Activated CD8-positive, alpha-beta memory T cell treated with anti-CD3 and anti-CD28 coated beads for 1 hour (primary cell): ENCODE results near the gene TIFAB.
"Not testable (repeated sequence)": the region's sequence is repeated elsewhere in the genome, so short reads cannot be mapped to it uniquely, and the experiment has no call there.

Source experiments
- DNase-seq, 2 donors: peaks; one replicate each; pipeline ENCODE4 v3.0.0-alpha.2; 2020; ENCODE audit warnings: low read depth in 1 of 2; ENCODE audit errors: extremely low read depth in 1 of 2

TIFAB gene, protein sequence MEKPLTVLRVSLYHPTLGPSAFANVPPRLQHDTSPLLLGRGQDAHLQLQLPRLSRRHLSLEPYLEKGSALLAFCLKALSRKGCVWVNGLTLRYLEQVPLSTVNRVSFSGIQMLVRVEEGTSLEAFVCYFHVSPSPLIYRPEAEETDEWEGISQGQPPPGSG

DNA sequence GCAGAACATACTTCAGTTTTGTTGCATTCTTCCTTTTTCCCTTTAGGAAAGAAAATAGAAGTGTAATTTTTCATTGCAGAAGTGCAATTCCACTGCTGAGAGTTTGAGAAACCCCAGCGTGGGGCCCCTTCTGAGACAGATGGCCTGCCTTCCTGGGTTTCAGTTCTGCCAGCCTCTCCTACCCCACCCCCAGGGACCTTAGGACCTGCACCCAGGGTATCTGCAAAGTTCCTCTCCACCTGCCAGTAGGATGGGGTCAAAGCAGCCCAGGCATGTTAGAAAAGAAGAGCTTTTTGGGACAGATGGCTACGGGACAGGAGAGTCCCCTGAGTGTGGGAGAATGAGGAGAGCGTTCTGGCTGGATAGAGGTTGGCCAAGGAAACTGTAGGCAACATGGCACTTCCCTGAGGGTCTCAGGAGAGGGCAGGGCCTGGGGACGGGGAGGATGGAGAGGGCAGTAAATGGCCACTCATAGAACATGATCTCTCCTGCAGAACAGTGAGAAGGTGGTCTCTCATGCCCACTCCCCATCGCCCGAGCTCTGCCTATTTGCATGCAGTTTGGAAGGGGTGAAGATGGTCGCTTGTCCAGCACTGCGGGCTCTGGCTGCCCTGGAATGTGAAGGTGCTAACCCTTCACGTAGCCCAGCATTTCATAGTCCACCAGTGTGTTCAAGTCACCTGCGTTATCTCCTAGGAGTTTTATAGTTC, at the start of gene TIFAB:
TIFAB (minus strand) TSS at position 31 of the 710 bp plus-strand sequence. CDS start 2,412 bp downstream, outside the sequence.
- no peak for DNase-seq

DNA sequence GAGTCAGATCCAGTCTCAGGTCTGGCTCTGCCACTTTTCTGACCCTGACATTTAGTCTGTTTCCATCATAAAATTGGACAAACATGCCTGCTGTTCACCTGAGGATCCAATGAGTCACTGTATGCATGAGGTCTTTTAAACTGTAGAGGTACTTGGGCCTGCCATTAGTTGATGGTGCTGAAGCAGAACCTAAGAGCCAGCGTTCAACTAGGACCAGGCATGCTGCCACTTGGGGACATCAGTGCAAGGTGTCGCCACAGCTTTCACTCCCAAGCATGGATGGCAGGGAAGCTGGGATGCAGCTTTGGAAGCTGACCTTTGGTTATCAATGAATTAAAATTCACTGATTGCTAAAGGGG, 46.5 kb upstream of the TIFAB start:
- DNase-seq: no peak

DNA sequence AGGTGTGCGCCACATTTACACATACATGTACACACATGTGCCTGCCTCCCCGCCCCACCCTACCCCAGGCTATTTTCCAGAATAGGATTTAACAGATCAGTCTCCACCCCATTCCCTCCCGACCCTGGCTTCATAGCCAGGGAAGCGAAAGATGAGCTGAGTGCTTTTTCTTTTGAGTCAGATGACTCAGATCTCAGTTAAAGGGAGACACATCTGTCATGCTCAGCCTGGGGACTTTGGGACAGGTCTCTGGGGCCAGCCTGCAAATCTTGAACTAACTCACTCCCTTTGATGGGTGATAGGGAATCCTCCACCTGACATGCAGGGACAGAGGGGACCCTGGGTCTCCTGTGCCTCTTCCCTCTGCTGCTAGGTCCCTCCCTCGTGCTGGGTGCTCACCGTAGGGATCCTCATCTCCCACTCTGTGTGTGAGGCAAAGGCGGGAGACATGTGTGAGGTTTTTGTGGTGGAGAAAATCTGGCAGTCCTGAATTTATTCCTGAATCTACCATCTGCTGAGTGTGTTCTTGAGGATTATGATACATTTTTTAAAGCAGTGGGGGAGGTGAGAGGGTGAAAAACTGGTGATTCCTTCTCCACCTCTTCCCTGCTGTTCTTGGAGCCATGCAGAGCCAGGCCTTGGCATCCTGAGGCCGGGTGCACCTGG, 46.0 kb upstream of the TIFAB start:
- no peak for DNase-seq

GRCh38 chr5:135495531-135495930, 43.4 kb upstream of the TIFAB start:
- not testable (repeated sequence) for DNase-seq

DNA sequence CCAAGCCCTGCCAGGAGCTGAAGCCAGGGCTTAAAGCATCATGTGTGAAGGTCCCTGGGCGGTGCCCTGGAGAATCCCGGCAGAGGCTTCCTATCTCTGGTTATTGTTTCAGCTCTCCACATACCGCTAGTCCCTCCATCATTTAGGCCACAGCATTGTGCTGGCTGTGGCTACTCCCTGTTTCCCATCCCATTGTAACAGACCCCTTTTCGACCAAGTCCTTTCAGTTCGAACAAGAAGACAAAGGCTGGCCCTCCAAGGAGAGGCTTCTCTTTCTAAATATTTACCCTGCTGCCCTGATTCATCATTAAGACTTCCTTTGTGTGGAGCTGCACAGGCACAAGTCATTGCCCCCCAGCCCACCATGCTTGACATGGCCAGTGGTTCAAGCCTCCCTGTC, 42.0 kb upstream of the TIFAB start:
- no peak for DNase-seq

- no peak for DNase-seq
These were observed 41.4 kb upstream of the TIFAB start for GRCh38 chr5:135493406-135494180.

- no peak for DNase-seq
These were observed 40.1 kb upstream of the TIFAB start for GRCh38 chr5:135492319-135492626.

GRCh38 chr5:135491552-135492318, 39.6 kb upstream of the TIFAB start:
- DNase-seq: no peak

DNA sequence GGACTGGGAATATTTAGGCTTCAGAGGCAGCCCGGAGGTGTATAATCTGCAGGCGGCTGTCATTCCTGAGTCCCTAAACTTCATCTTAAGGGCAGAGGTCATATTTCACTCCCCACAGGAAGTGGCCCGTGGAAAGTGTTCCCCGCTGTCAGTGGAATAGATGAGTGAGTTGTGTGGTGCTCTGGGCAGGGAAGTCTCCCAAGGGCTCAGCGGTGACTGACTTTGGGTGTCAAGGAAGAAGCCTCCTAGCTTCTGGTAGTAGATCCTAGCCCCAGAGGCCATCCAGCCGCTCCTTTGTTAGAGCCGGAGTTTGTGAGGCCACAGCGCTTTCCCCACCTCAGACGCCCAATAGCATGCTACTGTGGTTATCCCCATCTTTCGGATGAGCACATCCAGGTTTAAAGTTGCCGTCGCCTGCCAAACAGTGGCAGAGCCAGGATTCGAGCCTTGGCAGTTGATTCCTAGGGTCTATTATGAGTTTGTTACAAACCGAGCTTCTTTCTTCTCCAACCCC, 38.9 kb upstream of the TIFAB start:
- DNase-seq: no peak

DNA sequence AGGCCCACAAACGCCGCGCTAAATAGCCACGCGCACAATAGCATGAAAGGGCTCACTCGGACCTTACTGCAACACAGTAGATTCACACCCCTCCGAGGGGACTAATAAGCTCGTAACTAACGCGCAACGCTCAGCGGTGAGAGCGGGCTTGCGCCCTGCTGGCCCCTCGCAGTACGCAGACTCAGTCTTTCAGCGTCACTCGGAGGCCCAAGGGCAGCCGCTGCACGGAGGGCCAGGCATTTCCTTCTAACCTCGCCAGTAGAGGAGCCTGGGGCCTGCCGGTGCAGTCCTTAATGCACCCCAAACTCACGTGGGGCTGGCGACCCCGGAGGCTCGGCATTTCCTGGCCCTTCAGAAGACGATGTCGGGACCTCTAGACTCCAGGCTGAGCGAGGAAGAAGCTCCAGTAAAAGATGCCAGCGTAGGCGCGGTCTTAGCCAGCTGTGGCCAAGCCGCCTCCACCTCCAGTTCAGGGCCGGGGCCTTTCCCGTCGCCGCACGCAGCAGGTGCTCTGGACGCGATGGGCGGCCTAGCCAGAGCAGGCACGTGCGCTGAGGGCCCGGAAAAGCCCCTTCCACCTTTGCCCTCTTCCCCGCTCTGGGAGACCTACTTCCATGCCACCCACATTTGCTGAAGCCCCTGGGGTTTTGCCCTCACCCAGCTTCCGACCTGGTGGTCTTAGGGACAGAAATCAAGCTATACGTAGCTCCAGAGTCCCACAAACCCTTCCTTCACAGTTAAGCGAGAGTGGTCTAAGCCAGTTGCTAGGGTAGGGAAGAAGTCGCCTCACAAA, 38.3 kb upstream of the TIFAB start:
- DNase-seq: no peak

GRCh38 chr5:135489466-135490244, 37.5 kb upstream of the TIFAB start:
- no peak for DNase-seq

- no peak for DNase-seq
These were observed 36.7 kb upstream of the TIFAB start for GRCh38 chr5:135488727-135489465.

DNA sequence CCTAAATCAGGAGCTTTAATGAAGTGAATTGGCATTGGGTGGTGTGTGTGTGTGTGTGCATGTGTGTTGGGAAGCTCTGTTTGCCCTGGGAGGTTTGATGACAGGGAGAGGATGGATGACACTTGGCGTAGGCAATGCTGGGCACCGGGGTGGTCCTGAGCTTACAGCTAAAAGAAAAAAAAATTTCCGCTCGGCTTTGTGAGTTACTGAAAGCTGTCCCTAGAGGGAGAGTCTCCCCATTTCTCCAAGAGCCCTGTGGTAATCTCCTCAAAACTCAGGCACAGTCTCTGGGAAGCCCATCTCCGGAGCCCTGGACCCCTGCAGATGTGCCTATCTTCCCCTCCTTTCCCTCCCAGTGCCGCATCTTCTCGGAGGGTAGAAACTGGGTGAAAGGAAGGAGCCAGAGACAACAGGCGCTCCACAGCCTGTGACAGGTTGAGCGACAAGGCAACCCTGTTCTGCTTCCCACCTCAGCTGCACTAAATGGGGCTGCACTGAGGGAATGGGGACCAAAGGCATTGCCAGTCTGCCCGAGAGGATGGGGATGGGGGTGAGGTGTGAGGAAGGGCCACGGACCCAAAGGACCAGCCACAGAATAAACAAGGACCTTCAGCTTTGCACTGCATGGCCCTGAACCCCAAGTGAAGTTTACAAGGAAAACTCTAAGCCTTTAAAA, 35.8 kb upstream of the TIFAB start:
- no peak for DNase-seq

DNA sequence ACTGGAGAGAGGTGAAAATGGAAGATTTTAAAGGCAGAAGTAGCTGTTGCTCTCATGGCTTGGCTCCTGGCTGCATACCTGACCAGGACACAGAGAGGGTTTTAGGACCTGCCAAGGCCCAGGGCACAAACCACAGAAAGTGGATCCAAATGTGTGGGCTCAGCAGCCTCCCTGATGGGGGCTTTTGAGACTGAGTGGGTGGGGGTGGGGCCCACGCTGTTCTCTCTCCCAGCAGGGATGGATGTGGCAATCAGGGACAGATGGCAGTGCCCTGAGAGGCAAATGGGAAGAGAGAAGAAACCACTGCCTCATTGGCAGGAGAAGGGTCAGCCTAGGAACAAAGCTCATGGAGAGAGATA, 34.9 kb upstream of the TIFAB start:
- no peak for DNase-seq

DNA sequence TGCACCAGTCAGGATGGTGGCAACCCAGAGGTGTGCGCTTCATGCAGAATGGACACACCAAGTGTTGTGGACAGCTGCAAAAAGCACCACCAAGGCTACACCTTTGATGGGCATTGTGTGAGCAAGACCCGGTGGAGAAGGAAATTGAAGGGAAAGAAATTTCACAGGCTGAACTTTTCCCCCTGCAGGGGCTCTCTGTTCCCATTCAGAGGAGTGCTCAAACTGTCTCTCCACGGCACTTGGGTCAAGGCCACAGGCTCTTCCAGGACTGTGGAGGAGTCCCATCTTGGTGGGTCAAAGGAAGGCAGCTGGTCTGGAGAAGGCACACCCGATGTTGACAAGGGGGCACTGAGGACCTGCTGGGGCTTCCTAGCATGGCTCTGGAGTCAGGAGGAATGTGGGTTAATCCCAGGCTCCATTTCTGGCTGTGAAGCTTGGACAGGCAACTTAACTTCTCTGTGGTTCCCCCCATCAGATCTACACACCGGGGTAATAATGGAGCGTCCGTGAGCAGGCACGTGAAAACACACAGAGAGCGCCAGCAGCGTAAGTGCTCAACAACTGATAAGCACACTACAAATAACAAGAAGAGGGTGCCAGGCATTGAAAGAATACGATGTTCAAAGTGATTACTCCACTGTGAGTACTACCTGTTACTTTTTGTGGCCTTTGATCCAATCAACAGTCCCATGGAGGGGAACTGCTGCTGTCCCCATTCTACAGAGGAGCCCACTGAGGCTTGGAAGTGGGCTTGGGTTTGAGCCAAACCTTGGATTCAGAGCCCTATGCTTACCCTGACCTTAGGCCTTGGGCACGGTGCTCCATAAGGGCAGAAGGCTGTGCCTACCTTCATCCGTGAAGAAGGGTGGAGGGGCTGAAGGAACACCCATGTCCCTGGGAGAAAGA, 34.2 kb upstream of the TIFAB start:
- DNase-seq: no peak

DNA sequence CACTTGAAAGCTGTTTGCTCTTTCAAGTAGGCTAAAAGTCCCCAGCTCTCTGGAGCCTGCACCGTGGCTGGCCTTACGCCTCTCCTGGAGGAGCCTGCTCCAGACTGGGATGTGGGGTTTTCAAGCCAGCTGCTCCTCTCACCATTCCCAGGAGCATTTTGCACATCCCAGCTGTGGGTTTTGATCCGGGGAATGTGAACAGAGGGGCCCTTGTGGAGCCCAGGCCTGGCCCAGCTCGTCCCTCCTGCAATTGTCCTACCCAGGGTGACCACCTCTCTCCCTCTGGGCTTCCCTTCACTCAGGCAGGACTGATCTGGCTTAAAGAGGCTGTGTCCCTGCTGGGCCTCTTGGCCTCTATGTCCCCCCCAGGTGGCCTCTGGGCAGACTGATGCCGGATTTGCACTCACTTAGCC, 32.5 kb upstream of the TIFAB start:
- no peak for DNase-seq

GRCh38 chr5:135483254-135483653, 31.1 kb upstream of the TIFAB start:
- DNase-seq: no peak
